ENCODE data around the gene INSRR.

INSRR gene

GRCh38 chr1:156874142-156874541 lies 15.2 kb upstream of the INSRR start:
- no peak for DNase-seq

- DNase-seq: no peak
Measured at GRCh38 chr1:156873659-156874058, 14.7 kb upstream of the INSRR start.

DNA sequence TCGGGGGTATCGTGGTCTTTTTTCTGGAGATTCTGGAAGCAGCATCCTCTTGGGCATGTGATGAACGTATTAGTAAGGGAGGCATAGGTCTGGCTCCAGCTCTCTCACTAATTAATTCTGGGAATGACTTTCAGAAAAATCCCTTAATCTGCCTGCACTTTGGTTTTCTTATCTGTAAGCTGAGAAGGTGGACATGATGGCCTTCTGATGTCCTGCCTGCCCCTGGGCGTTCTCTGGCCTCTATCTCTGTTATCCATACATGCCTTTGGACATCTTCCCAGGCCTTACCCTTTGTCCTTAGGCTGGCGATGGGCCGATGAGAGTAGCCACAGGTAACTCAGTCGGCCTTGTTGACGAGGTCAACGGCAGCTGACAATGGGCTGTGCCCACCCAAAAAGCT lies 10.5 kb upstream of the INSRR start:
- no peak for DNase-seq

- DNase-seq: no peak
Measured at GRCh38 chr1:156868341-156868740, 9.4 kb upstream of the INSRR start.

DNA sequence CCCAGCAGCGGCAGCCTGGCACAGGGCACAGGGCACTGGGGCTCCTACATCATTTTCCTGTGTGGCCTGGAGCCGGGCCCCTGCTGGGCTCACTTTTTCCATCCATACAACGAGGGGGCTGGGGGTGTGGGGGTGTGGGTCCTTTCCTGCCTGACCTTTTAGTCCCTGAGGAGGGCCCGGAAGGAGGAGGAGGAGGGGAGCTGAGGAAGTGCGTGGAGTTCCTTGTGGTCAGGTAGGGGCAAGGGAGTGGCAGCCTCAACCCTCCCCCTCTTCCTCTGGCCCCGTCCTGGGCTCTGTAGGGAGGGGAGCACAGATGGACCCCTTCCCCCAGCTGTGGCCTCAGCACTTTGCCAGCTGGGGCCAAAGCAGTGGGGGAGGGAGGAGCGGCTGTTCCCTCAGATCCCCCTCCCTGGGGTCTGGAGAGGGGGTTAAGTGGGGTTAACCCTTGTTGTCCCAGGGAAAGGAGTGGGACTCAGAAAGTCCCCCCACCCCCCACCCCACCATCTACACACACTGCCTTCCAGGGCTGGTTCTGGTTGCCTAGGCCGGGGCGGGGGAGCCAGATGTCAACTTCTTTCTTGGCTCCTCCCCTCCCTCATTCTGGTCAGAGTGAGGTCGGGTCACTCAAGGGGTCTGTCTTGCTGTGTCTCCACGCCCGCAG lies 7.5 kb upstream of the INSRR start:
- DNase-seq: no peak

DNA sequence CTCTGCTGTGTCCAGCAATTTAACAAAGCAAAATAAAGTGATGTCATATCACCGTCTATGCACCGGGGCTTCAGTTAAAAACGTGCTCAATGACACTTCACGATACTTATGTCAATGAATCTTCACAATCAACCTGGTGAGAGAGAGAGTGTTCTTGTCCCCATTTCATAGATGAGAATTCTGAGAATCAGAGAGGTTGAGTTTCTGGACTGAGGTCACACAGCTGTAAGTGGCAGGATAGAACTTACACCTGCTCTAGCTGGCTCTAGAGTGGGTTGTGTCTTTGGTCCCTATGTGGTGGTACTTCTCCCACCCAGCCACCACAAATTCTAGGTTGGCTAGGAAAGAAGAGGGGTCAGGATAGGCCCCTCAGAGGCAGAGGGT lies 6.9 kb upstream of the INSRR start:
- DNase-seq: no peak

GRCh38 chr1:156865258-156865657 lies 6.3 kb upstream of the INSRR start:
- DNase-seq: no peak

- no peak for DNase-seq
Measured at GRCh38 chr1:156864796-156865195, 5.9 kb upstream of the INSRR start.

- no peak for DNase-seq
Measured at GRCh38 chr1:156863631-156864030, 4.7 kb upstream of the INSRR start.

DNA sequence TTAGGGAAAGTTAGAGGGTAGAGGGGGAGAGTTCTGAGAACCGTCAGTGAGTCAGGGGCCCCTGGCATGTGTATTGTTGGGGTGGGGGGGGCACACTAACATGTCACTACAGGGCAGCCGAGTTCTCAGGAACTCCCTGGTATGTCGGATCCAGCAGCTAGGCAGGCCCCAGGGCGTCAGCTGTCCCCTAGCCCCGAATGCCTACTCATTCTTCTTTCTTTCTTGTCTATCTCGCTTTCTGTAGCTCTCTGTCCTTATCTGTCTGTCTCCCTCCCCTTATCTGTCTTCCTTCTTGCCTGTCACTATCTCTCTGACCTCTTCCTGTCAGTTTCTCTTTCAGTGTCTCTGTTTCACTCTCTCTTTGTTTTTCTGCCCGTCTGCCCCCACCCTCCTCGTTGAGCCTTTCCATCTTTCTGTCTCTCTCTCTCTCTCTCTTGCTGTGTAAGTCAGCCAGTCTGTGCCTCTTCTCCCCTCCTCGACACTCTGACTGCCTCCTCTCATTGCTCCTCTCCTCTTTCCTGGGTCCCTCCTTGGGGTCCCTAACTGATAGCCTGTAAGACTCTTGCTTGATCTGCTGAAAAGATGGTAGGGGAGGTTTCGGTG lies 4.2 kb upstream of the INSRR start:
- DNase-seq: peak in 2 of 5 experiments; percentile 7 to 83

DNA sequence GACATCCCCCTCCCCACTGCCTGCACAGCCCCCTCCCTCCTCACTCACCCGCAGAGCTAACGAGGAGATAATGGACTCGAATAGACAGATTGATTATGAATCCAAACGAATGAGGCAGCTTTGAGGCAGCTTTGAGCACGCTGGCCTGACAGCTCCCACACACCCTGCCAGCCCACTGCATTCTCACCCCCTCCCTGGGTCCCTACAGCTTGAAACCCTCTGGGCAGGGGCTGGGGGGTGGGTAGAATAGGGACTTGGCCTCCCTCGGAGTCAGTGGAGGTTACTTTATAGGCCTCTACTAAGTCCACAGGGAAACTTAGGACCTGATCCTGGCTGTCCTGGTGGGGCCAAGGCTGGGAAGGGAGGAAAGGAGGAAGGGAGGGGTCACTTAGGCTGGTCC lies 3.7 kb upstream of the INSRR start:
- no peak for DNase-seq

GRCh38 chr1:156860628-156861423 lies 1.9 kb upstream of the INSRR start, which contains the start of gene NTRK1:
Gene NTRK1 (plus strand): TSS chr1:156860865. CDS start chr1:156860935, 70 bp downstream.
- peak in 4 of 5 experiments; percentile 12 to 73 (median 49) for DNase-seq

- peak in 4 of 5 experiments; percentile 36 to 54 (median 41) for DNase-seq
Measured at GRCh38 chr1:156860113-156860627, 1.3 kb upstream of the INSRR start.

- DNase-seq: peak in 1 of 5 experiments; percentile 20
Measured at GRCh38 chr1:156859523-156860112, 701 bp upstream of the INSRR start.

DNA sequence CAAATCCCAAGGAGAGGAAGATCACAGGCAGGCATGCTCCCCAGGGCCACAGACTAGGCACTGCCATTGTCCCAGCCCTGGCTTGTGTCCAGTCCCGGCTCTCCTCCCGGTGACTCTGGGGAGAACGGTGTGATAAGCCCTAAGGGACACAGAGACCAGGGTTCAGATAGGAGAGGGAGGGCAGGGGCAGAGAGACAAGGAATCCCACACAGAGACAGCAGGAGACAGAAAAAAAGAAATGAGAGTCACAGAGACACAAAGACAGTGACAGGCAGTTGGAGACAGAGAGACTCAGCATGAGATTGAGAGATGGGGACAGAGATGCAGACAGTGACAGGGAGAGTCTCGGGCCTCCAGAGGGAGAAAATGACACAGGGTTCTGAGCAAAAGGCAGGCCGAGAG lies 361 bp downstream of the INSRR start:
- no peak for DNase-seq

DNA sequence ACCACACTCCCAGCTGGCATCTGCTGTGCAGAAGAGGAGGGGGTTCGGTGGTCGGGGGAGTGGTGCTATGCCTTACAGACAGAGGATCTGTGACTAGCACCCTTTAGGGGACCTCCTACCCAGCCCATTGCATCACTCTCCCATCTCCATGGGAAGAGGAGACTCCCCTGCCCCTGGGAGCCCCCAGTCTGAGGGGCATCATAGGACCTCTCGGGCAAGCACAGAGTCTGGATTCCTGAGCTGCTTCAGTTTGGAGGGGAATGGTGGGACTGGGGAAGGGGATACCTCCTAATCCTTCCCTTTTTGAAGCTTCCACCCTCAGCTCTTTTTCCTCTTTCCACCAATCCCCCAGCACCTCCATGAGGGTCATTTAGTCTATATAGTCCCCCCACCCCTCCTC lies 1.4 kb downstream of the INSRR start:
- no peak for DNase-seq

- no peak for DNase-seq
Measured at GRCh38 chr1:156856282-156856785, 2.6 kb downstream of the INSRR start.

- no peak for DNase-seq
Measured at GRCh38 chr1:156854634-156855033, 4.3 kb downstream of the INSRR start.

- no peak for DNase-seq
Measured at GRCh38 chr1:156853761-156854160, 5.2 kb downstream of the INSRR start.

- DNase-seq: no peak
Measured at GRCh38 chr1:156852418-156852874, 6.5 kb downstream of the INSRR start.

DNA sequence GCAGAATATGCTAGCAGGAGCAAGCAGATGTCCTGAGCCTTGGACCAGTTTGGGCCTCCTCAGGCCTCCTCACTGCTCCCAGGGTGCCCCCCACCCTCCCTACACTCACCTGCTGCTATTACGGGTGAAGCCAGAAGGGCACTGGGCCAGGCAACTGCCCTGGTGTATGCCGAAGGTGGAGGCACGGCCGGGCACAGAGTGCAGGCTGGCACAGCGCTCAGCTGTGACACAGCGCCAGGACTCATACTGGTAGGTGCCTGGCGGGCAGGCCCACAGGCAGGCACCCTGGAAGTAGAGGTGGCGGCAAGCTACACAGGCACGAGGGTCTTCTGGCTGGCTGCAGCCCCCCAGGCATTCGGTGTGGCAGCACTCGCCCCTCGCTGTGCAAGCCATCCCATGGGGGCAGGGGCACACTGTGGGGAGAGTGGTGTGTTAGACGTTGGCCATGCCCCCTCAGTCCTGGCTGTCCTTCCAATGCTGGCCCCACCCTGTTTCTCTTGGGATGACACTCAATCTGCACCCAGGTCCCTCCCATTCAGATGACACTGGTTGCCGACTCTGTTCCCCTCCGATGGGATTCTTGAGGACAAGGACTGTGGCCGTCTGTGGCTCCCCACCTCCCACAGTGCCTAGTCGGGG lies 7.0 kb downstream of the INSRR start:
- no peak for DNase-seq

GRCh38 chr1:156849151-156849496 lies 9.8 kb downstream of the INSRR start:
- DNase-seq: no peak
